Ovary (tissue), 3 donors: Measurements from ENCODE around the gene POC1B.

Experiments
- POLR2A ChIP-seq: fragments of 450-650 bp; IDR thresholded peaks from one replicate; pipeline ENCODE4 v1.6.1; 2017; ENCODE audit warnings: antibody characterized with exemption, mild to moderate bottlenecking, moderate library complexity
- TF ChIP-seq, protein P1 (sequence below), 3 donors: fragments of 450-650 bp in 2 of 3; fragments of 200-600 bp in 1 of 3; IDR thresholded peaks; one replicate each; pipeline versions ENCODE4 v1.5.1 to v1.8.0; 2016 to 2022; ENCODE audit warnings: antibody characterized with exemption in 3 of 3, mild to moderate bottlenecking in 1 of 3
- donor health status: DM: no; HTN: no; CAD: no.

DNA sequence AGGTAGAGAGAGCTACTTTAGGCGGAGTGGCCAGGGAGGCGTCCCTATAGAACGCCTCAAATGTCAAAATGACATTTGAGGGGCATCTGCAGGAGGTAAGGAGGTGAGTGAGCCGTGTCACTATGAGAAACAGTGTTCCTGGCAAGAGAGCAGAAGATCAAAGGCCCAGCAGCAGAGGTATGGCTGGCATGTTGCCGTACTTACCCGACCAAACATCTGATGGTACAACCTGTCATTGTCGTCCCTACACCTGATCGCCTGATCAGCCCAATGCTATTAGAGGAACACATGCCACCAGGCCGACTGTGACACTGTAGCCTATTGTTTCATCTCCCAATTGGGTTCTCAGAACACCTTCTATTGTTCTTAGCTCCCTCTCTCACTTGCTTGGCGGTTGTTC lies 33.9 kb upstream of the POC1B start:
- TF ChIP-seq, protein P1, sequence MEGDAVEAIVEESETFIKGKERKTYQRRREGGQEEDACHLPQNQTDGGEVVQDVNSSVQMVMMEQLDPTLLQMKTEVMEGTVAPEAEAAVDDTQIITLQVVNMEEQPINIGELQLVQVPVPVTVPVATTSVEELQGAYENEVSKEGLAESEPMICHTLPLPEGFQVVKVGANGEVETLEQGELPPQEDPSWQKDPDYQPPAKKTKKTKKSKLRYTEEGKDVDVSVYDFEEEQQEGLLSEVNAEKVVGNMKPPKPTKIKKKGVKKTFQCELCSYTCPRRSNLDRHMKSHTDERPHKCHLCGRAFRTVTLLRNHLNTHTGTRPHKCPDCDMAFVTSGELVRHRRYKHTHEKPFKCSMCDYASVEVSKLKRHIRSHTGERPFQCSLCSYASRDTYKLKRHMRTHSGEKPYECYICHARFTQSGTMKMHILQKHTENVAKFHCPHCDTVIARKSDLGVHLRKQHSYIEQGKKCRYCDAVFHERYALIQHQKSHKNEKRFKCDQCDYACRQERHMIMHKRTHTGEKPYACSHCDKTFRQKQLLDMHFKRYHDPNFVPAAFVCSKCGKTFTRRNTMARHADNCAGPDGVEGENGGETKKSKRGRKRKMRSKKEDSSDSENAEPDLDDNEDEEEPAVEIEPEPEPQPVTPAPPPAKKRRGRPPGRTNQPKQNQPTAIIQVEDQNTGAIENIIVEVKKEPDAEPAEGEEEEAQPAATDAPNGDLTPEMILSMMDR (IDR thresholded peaks at IDR 0.05), result no peak
- TF ChIP-seq POLR2A, result no peak
